Measurements from ENCODE around the gene XXYLT1.

Gene XXYLT1

DNA sequence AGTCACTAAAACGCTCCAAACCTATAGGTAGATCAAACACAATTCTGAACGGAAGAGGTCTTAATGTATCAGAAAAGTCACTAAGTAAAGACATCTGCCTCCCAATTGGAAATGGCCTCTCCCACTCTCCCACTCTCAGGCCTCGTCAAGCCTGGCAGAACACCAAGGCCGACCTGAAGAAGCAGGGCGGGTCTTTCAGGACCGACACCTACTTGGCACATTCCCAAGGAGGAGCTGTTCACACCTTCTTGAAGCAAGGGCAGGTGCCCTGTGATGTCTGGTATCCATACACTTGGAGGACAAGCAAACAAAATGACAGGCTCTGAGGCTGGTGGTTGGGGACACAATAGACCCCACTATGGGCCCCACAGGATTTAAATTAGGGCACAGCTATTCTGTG lies 30.0 kb downstream of the XXYLT1 start:
- DNase-seq (ENCODE audit: extremely low spot score): no peak
- TF ChIP-seq, protein P1, sequence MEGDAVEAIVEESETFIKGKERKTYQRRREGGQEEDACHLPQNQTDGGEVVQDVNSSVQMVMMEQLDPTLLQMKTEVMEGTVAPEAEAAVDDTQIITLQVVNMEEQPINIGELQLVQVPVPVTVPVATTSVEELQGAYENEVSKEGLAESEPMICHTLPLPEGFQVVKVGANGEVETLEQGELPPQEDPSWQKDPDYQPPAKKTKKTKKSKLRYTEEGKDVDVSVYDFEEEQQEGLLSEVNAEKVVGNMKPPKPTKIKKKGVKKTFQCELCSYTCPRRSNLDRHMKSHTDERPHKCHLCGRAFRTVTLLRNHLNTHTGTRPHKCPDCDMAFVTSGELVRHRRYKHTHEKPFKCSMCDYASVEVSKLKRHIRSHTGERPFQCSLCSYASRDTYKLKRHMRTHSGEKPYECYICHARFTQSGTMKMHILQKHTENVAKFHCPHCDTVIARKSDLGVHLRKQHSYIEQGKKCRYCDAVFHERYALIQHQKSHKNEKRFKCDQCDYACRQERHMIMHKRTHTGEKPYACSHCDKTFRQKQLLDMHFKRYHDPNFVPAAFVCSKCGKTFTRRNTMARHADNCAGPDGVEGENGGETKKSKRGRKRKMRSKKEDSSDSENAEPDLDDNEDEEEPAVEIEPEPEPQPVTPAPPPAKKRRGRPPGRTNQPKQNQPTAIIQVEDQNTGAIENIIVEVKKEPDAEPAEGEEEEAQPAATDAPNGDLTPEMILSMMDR (IDR thresholded peaks at IDR 0.05; ENCODE audit: control extremely low read depth, extremely low read depth, low read depth, missing control alignments): no peak
- POLR2A ChIA-PET: no interaction called here
- CTCF ChIA-PET: interaction anchor here (1.7 kb wide), 1 partner anchor 558 kb away, joined by 6 read pairs; no protein-coding TSS in a partner anchor

DNA sequence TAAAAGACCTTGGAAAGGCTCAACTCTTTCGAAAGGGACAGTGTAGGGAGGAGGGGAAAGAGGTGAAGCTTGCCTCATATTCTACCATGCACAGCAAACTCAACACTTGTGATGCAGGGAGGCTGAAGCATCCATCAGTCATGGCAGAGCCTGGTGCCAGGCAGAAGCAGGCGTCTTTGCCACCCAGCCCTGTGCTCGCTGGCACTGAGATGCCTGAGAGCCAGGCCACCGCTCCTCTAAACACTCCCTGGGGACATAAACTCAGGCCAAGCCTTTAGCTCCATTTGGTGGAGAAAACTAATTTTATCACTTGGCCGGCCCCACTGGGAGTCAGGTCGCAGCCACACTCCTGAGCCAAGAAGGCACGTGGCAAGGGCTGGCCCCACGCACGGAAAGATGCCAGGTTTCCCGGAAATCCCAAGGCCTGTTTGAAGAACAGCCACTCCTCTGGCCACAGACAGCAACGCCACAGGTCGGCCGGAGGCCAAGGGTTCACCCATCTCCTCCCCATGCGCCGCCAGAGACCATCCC lies 30.7 kb downstream of the XXYLT1 start:
- POLR2A ChIA-PET: no interaction called here
- DNase-seq (ENCODE audit: extremely low spot score): no peak
- CTCF ChIA-PET: interaction anchor here (1.3 to 1.8 kb wide), 3 partner anchors 17 to 558 kb away, joined by 3 to 6 read pairs (median 4); no protein-coding TSS in a partner anchor
- TF ChIP-seq, protein P1 (IDR thresholded peaks at IDR 0.05; ENCODE audit: control extremely low read depth, extremely low read depth, low read depth, missing control alignments): no peak

DNA sequence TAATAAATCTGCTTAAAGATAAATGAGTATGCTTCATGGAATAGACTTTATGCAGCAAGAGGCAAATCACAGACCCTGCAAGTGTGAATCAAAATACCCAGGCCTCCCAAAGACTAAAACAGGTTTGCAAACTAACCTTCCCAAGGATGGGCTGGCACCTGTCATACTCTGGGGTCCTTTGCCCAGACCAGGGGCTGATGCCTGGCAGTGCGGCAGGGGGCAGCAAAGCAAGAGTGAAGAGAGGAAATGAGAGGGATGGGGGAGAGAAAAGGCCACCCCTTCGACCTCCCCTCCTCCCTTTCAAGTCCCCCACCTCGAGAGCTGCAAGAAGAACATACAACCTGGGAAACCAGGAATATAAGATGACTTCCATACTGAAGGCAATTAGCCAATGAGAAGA lies 31.8 kb downstream of the XXYLT1 start:
- POLR2A ChIA-PET: no interaction called here
- TF ChIP-seq, protein P1 (IDR thresholded peaks at IDR 0.05; ENCODE audit: control extremely low read depth, extremely low read depth, low read depth, missing control alignments): no peak
- DNase-seq (ENCODE audit: extremely low spot score): no peak
- CTCF ChIA-PET: interaction anchor here (1.8 kb wide), 1 partner anchor 18 kb away, joined by 4 read pairs; no protein-coding TSS in a partner anchor

DNA sequence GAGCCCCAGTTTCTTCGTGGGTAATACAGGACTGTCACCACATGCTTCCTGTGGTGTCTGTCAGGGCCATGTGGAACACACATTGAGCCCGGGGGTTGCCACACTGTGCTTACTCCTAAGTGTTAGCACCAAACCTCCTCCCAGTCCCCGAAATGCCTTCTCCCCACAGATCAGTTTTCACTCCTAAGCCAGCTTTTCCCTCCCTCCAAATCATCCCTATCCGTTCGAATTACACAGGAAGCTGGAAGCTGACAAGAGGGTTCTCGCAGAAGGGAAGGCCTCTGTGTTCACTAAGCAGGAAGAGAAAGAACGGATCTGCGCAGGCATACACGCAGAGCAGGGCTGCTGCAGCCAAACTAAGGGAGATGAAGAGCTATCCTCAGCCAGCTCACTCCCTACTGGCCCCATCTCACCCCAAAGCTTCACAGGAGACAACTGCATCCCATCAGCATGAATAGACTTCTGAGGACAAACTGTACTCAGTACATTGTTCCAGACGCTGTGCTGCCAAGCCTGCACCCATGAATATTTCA lies 32.3 kb downstream of the XXYLT1 start:
- CTCF ChIA-PET: interaction anchor here (1.8 kb wide), 1 partner anchor 18 kb away, joined by 4 read pairs; no protein-coding TSS in a partner anchor
- TF ChIP-seq, protein P1 (IDR thresholded peaks at IDR 0.05; ENCODE audit: control extremely low read depth, extremely low read depth, low read depth, missing control alignments): no peak
- POLR2A ChIA-PET: no interaction called here
- no peak for DNase-seq (ENCODE audit: extremely low spot score)

DNA sequence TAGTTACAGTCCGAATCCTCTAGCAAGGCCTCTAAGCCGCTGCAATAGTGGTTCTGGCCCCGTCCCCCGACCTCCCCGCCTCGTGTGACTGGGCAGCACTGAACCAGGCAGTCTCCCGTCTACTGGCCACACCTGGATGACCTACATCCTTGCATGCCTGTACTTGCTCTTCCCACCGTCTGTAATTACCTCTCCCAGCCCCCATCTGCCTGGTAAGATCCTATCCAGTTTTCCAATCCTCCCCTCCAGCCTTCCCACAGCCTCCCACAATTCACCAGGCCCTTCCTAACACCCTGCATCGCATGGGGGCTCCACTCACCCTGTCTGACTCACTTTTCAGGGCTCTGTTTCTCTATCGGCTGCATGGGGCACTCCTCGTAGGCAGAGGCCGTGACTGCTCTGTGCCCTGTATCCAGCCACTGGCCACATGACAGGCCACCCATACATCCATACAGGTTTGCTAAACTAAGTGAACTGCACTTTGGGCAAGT lies 32.8 kb downstream of the XXYLT1 start:
- POLR2A ChIA-PET: no interaction called here
- TF ChIP-seq, protein P1 (IDR thresholded peaks at IDR 0.05; ENCODE audit: control extremely low read depth, extremely low read depth, low read depth, missing control alignments): no peak
- DNase-seq (ENCODE audit: extremely low spot score): no peak
- CTCF ChIA-PET: no interaction called here

DNA sequence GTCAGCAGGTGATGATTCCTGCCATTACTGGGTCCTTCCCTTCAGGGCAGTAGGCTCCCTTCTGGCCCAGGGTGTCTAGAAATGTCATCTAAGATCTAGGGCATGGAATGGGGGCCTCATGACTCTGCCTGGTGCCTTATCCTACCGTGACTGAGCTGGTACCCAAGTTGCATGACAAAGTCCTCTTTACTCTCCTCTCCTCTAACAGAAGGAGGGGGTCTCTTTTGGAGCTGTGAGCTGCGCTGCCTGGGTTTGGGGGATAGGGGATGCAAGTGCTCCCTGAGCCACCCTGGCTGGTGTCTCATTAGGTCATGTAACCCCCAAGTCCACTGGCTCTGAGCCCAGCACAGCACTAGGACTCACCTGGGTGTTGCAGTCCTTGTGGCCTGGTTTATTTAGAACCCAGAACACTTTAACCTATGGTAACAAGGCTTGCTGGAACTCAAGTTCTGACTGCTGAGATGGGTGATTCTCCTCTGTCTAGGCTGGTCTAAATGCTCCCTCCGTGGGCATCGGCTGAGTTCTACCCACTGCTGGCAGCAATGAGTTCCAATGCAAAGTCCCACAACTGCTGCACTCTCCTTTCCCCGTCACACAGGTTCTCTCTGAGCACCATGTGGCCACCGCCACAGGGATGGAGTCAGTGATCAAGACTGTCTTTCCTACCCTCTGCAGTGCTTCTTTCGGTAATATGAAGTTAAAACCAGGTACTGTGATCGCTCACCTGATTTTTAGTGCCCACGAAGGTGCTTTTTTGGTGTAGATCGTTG lies 34.0 kb downstream of the XXYLT1 start:
- POLR2A ChIA-PET: no interaction called here
- CTCF ChIA-PET: interaction anchor here (1.5 kb wide), 1 partner anchor 14 kb away, joined by 4 read pairs; no protein-coding TSS in a partner anchor
- no peak for DNase-seq (ENCODE audit: extremely low spot score)
- TF ChIP-seq, protein P1 (IDR thresholded peaks at IDR 0.05; ENCODE audit: control extremely low read depth, extremely low read depth, low read depth, missing control alignments): no peak

Measured in GM10248 (cell line).